ENCODE data around the gene DYSF.

DNA sequence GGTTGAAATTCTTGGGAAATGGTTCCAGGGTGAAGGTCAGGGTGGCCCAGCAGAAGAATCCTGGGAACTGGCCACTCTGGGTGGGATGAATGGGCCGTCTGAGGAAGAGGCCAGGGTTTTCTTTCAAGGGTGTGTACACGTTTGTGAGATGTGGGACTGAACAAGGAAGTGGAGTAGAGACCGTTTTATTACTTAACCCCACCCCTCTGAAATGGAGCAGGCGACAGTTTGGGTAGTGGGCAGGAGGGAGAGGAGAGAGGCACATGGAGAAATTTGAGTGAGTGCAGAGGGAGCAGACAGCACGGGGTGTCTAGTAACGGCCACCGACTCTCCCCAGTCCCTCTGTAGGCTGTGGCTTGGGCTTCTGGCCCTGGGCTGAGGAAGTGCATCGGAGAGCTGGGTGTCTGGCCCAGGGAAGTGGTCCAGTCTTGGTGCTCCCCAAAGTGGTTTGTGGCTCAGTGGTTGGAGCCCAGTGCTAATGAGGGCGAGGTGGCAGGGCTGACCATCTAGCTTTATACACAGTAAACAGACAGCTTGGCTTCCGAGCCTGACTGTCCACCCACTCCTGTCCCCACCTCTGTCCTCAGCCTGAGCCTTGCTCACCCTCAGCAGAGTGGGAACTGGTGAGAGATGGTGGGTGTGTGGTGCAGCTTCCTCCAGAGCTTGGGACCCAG lies 135.3 kb downstream of the DYSF start:
- TF ChIP-seq, protein P1, sequence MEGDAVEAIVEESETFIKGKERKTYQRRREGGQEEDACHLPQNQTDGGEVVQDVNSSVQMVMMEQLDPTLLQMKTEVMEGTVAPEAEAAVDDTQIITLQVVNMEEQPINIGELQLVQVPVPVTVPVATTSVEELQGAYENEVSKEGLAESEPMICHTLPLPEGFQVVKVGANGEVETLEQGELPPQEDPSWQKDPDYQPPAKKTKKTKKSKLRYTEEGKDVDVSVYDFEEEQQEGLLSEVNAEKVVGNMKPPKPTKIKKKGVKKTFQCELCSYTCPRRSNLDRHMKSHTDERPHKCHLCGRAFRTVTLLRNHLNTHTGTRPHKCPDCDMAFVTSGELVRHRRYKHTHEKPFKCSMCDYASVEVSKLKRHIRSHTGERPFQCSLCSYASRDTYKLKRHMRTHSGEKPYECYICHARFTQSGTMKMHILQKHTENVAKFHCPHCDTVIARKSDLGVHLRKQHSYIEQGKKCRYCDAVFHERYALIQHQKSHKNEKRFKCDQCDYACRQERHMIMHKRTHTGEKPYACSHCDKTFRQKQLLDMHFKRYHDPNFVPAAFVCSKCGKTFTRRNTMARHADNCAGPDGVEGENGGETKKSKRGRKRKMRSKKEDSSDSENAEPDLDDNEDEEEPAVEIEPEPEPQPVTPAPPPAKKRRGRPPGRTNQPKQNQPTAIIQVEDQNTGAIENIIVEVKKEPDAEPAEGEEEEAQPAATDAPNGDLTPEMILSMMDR (IDR thresholded peaks at IDR 0.05), result no peak
- TF ChIP-seq POLR2A (IDR thresholded peaks at IDR 0.05), result no peak

Data from esophagus squamous epithelium (tissue), 4 donors.